GM10266 (cell line): ENCODE data around the gene DDX24.
A peak's percentile ranks its signal among the peaks of the same experiment; 100 is the strongest.

Source experiments
- DNase-seq: peaks from one replicate; pipeline ENCODE4 v3.0.0; 2012; ENCODE audit errors: extremely low spot score
- TF ChIP-seq, protein P1 (sequence below): IDR thresholded peaks from 2 replicates; pipeline ENCODE4 v1.5.1; 2012; ENCODE audit warnings: mild to moderate bottlenecking, low read depth; ENCODE audit not compliant: control insufficient read depth, insufficient read depth; ENCODE audit errors: missing control alignments

Gene DDX24

GRCh38 chr14:94025720-94026119 is 55.3 kb downstream of the DDX24 start:
- TF ChIP-seq, protein P1, sequence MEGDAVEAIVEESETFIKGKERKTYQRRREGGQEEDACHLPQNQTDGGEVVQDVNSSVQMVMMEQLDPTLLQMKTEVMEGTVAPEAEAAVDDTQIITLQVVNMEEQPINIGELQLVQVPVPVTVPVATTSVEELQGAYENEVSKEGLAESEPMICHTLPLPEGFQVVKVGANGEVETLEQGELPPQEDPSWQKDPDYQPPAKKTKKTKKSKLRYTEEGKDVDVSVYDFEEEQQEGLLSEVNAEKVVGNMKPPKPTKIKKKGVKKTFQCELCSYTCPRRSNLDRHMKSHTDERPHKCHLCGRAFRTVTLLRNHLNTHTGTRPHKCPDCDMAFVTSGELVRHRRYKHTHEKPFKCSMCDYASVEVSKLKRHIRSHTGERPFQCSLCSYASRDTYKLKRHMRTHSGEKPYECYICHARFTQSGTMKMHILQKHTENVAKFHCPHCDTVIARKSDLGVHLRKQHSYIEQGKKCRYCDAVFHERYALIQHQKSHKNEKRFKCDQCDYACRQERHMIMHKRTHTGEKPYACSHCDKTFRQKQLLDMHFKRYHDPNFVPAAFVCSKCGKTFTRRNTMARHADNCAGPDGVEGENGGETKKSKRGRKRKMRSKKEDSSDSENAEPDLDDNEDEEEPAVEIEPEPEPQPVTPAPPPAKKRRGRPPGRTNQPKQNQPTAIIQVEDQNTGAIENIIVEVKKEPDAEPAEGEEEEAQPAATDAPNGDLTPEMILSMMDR: no peak
- DNase-seq: no peak

DNA sequence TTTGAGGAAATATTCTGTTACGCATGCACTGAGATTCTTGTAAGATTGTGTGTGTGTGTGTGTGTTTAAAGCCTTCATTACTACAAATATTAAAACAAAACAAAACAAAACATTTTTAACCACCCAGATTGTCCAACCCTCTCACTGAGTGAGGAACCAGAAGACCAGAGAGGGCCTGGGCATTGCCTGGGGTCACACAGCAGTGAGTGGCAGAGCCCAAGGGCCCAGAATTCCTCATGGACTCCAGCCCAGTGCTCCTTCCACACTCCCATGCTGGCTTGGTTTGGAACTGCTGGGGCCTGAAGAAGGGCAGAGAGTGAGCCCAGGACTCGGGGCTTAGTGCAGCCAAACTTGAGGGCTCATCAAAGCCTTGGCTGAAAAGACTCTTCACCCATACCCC is 56.5 kb downstream of the DDX24 start:
- no peak for DNase-seq
- TF ChIP-seq, protein P1: no peak

DNA sequence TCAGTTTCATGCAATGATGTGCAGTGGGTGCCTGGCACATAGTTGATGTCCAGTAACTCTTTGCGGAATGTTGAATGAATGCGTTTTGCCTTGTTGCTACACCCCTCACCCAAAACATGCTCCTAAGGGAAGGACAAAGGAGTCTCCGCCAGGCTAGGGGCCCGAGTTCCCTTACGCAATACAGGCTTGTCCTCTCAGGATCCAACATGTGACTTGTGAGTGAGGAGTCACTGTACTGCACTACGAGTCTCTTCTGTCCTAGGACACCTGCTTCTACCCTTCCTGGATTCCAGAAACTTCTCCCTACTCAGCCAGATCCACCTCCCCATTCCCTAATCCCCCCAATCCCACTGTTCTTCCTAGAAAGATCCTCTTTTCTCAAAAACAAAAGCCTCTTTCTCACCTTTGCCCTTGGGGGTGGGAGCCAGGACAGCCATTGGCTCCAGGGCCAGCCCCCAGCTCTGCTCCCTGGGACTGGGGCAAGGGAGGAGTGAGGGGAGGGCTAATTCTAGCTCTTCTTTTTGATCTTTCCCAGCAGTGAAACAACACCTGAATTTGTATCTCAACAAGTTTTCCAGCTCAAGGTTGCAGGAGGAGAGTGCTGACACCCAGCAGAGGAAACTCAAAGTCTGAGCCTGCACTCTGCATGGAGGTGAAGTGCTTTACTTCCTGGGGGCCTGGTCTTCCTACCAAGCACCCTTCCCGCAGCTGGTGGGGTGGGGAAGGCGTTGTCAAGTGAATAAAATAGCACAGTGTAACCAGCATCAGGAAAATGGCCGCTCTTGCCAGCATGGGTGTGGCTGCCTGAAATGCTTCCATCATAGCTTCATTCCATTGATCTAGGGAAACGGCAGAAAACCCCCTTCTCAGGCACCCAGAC is 58.2 kb downstream of the DDX24 start:
- DNase-seq: no peak
- TF ChIP-seq, protein P1: no peak

GRCh38 chr14:94021416-94022157 is 59.4 kb downstream of the DDX24 start:
- TF ChIP-seq, protein P1: no peak
- peak; percentile 42 for DNase-seq

DNA sequence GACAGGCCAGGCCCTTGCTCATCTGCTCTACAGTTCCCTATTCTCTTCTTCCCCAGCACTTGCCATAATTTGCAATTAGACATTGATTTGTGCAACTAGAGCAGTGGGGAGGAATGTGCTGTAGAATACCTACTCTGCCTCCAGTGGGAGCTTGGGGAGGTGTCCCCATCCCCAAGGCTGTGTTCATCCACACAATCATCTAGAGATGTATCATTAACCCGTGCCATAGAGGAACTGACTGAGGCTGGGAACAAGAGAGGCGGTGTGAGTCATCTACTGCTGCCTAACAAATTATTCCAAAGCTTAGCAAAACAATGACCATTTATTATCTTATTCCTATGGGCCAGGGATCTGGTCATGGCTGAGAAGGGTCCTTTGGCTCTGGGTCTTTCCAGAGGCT is 60.0 kb downstream of the DDX24 start:
- no peak for DNase-seq
- TF ChIP-seq, protein P1: no peak

- TF ChIP-seq, protein P1: no peak
- no peak for DNase-seq
These were observed 60.7 kb downstream of the DDX24 start for GRCh38 chr14:94020267-94020666.

DNA sequence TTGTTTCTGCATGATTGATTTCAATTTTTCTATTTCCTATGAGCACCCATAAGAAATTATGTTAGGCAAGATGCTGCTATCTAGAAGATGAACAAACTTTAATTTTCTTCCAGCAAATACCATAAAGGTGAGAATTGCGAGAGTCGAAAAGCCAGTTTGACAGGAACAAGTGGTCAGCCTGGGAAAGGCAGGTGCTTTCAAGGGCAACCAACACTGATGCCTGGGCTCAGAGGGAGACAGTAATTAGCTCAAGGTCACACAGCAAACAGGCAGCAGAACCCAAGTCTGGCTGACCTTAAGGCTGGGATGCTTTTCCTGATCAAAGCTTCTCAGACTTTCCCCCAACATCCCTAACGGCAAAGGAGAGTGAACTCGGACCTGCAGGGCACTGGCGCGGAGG is 61.7 kb downstream of the DDX24 start:
- DNase-seq: no peak

More for the DNA sequence above, 61.7 kb downstream of the DDX24 start:
- TF ChIP-seq, protein P1: no peak
